Prostate gland (tissue), 2 donors: Measurements from ENCODE around the gene PKNOX1. TPM values are rescaled to one million over a fixed set of nuclear protein-coding genes. Genes with fewer than 3 reads are reported as not detected.
A peak's percentile ranks its signal among the peaks of the same experiment; 100 is the strongest.
"Not testable (repeated sequence)": the region's sequence is repeated elsewhere in the genome, so short reads cannot be mapped to it uniquely, and the experiment has no call there.

Source experiments
- DNase-seq: peaks from one replicate; pipeline ENCODE4 v3.0.0-alpha.2; 2019; ENCODE audit warnings: low spot score
- H3K27ac ChIP-seq, 2 donors: fragments of 200-600 bp; sonication (generic); 2 replicates each; pipeline ENCODE4 v1.5.1; 2017 to 2019
- H3K27me3 ChIP-seq: fragments of 200-600 bp; sonication (generic); replicated peaks from 2 replicates; pipeline ENCODE4 v1.5.1; 2019; ENCODE audit not compliant: insufficient read depth
- H3K36me3 ChIP-seq, 2 donors: fragments of 200-600 bp; sonication (generic); 1 replicate in 1 of 2; 2 replicates in 1 of 2; pipeline versions ENCODE4 v1.5.1 to v1.8.1; 2017 to 2019
- H3K4me1 ChIP-seq: fragments of 200-600 bp; sonication (generic); replicated peaks from 2 replicates; pipeline ENCODE4 v1.5.1; 2019
- H3K4me3 ChIP-seq, 2 donors: fragments of 200-600 bp; sonication (generic); 2 replicates each; pipeline ENCODE4 v1.5.1; 2017 to 2019
- H3K9me3 ChIP-seq: fragments of 200-600 bp; sonication (generic); 2 replicates; pipeline ENCODE4 v1.5.1; 2017
- POLR2A ChIP-seq: fragments of 450-650 bp; IDR thresholded peaks from one replicate; pipeline ENCODE4 v1.6.1; 2016; ENCODE audit warnings: antibody characterized with exemption, mild to moderate bottlenecking
- POLR2AphosphoS5 ChIP-seq: sonication (generic); formaldehyde crosslinking; IDR thresholded peaks from one replicate; pipeline ENCODE4 v1.6.1; 2017; ENCODE audit warnings: antibody characterized with exemption
- WGBS: methylation state at CpG from one replicate; pipeline ENCODE4 v1.1.5; 2018; 5-methylcytosine and 5-hydroxymethylcytosine counted together
- intact Hi-C: fragments of 100-400 bp; cut with DNase I; formaldehyde crosslinking; loops from one replicate; pipeline ENCODE4 v1.14.2; 2022
- total RNA-seq, 2 donors: library from RNA; depleted of rRNA; stranded (reverse); fragments of >200 nt; gene quantifications; one replicate each; pipeline ENCODE4 v1.1.0, GENCODE V29; 2016
- TF ChIP-seq, protein P1 (sequence below), 4 experiments: fragments of 200-600 bp in 2 of 4; fragments of 450-650 bp in 2 of 4; sonication (generic) in 2 of 4; IDR thresholded peaks; 1 replicate in 3 of 4; 2 replicates in 1 of 4; pipeline ENCODE4 v1.5.1; 2016 to 2019; ENCODE audit warnings: antibody characterized with exemption in 4 of 4, mild to moderate bottlenecking in 2 of 4, moderate library complexity in 2 of 4

PKNOX1 gene
- total RNA-seq, 2 donors from 2014 or later = 38.0 to 42.4 TPM

- no peak for TF ChIP-seq POLR2A
- TF ChIP-seq, protein P1, sequence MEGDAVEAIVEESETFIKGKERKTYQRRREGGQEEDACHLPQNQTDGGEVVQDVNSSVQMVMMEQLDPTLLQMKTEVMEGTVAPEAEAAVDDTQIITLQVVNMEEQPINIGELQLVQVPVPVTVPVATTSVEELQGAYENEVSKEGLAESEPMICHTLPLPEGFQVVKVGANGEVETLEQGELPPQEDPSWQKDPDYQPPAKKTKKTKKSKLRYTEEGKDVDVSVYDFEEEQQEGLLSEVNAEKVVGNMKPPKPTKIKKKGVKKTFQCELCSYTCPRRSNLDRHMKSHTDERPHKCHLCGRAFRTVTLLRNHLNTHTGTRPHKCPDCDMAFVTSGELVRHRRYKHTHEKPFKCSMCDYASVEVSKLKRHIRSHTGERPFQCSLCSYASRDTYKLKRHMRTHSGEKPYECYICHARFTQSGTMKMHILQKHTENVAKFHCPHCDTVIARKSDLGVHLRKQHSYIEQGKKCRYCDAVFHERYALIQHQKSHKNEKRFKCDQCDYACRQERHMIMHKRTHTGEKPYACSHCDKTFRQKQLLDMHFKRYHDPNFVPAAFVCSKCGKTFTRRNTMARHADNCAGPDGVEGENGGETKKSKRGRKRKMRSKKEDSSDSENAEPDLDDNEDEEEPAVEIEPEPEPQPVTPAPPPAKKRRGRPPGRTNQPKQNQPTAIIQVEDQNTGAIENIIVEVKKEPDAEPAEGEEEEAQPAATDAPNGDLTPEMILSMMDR (IDR thresholded peaks at IDR 0.05) = no peak
- no peak for TF ChIP-seq POLR2AphosphoS5
- WGBS = 87% methylated on average over 16 of the region's 16 CpGs
- Histone ChIP-seq H3K4me1 (no peaks in the 10 kb centered on the region), H3K27ac (peak overlapping the region; percentile 18 to 39), H3K9me3 (no peaks in the 10 kb centered on the region), H3K27me3 (no peaks in the 10 kb centered on the region), H3K4me3 (no peak overlapping the region), H3K36me3 (no peaks in the 10 kb centered on the region)
- intact Hi-C loops = no loop called here
- no peak for DNase-seq
These were observed 18.8 kb downstream of the PKNOX1 start for GRCh38 chr21:42993051-42993712.

GRCh38 chr21:42997053-42997452, 22.7 kb downstream of the PKNOX1 start:
- TF ChIP-seq POLR2AphosphoS5 (peak; percentile 59), POLR2A (no peak)
- Histone ChIP-seq H3K27ac (peak overlapping the region; percentile 22 to 41), H3K27me3 (no peaks in the 10 kb centered on the region), H3K9me3 (no peaks in the 10 kb centered on the region), H3K4me1 (no peaks in the 10 kb centered on the region), H3K36me3 (no peaks in the 10 kb centered on the region), H3K4me3 (no peak overlapping the region)
- 61% methylated on average over 8 of the region's 8 CpGs for WGBS
- no peak for DNase-seq
- intact Hi-C loops = loop anchor here (1.0 kb wide), 1 partner anchor 23 kb away; the partner anchor contains the start of gene PKNOX1

DNA sequence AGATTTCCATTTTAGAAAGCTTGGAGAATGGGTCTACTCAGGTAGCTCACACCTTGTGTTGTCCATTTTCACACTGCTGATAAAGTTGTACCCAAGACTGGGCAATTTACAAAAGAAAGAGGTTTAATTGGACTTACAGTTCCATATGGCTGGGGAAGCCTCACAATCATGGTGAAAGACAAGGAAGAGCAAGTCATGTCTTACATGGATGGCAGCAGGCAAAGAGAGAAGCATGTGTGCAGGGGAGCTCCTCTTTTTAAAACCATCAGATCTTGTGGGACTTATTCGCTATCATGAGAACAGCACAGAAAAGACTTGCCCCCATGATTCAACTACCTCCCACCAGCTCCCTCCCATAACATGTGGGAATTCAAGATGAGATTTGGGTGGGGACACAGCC, 23.6 kb downstream of the PKNOX1 start:
- not testable (repeated sequence) for H3K4me3 ChIP-seq, H3K27me3 ChIP-seq, H3K4me1 ChIP-seq, DNase-seq, H3K9me3 ChIP-seq, H3K36me3 ChIP-seq
- peak overlapping the region in 1 of 2 donors; percentile 41 for H3K27ac ChIP-seq
- WGBS = 94% methylated on average over 1 of the region's 1 CpG
- intact Hi-C loops = loop anchor here (1.0 kb wide), 1 partner anchor 24 kb away; the partner anchor contains the start of gene PKNOX1

GRCh38 chr21:42999152-42999551, 24.8 kb downstream of the PKNOX1 start:
- intact Hi-C loops, DNase-seq, H3K27ac ChIP-seq, H3K27me3 ChIP-seq, H3K9me3 ChIP-seq, H3K4me1 ChIP-seq, H3K36me3 ChIP-seq, H3K4me3 ChIP-seq: not testable (repeated sequence)
- 100% methylated on average over 2 of the region's 2 CpGs for WGBS

DNA sequence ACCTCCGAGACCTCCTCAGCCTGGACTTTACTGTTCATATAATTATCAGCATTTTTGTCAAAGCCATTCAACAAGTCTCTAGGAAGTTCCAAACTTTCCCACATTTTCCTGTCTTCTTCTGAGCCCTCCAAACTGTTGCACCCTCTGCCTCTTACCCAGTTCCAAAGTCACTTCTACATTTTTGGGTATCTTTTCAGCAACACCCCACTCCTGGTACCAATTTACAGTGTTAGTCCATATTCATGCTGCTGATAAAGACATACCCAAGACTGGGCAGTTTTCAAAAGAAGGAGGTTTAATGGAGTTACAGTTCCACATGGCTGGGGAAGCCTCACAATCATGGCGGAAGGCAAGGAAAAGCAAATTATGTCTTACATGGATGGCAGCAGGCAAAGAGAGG, 25.7 kb downstream of the PKNOX1 start:
- H3K4me3 ChIP-seq, H3K4me1 ChIP-seq, H3K27me3 ChIP-seq, intact Hi-C loops, H3K36me3 ChIP-seq, H3K27ac ChIP-seq, DNase-seq, H3K9me3 ChIP-seq: not testable (repeated sequence)
- WGBS = 98% methylated on average over 2 of the region's 2 CpGs

DNA sequence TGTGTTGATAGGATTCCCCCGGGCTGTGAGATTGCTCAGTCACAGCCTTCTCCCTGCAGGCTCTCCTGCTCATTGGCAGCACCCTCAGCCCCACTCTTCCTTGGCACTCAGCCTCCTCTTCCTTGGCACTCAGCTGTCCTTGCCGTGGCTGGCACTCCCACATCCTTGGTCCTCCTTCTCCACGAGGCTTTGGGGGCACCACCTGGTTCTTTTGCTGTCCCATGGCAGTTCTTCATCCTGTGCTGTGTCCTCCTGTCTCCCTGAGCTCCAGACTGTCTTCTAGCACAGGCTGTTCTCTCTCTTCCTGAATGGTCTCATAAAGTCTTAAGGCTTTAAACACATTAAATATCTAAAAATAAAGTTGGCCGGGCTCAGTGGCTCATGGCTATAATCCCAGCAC, 27.0 kb downstream of the PKNOX1 start:
- DNase-seq = peak; percentile 44
- Histone ChIP-seq H3K36me3 (no peaks in the 10 kb centered on the region), H3K27ac (peak overlapping the region; percentile 53 to 68), H3K9me3 (no peaks in the 10 kb centered on the region), H3K27me3 (no peaks in the 10 kb centered on the region), H3K4me1 (peaks cover under 1% of the 10 kb centered on the region), H3K4me3 (no peak overlapping the region)
- 16% methylated on average over 4 of the region's 4 CpGs for WGBS
- TF ChIP-seq POLR2A (no peak), POLR2AphosphoS5 (peak; percentile 86)
- TF ChIP-seq, protein P1 (IDR thresholded peaks at IDR 0.05) = no peak
- intact Hi-C loops = no loop called here

DNA sequence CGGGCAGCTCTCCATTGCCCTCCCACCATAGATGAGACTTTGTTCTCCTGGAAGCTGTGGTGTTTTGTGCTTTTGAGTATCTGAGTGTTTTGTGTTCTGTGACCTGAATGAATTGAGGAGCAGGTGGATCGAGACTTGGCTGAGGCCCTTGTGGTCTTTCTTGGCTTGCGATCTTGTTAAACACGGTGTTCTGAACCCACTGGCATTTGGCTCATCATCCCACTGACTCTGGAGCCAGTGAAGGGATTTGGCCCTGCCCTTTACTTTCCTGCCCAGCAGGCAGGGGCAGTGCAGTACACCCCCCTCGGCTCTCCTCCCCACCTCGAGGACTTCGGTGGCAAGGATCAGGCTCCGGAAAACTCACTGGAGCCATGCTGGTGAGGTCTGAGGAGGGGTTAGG, 30.6 kb downstream of the PKNOX1 start:
- Histone ChIP-seq H3K27ac (no peak overlapping the region), H3K4me1 (peaks cover 9% of the 10 kb centered on the region), H3K9me3 (no peaks in the 10 kb centered on the region), H3K4me3 (no peak overlapping the region), H3K36me3 (no peaks in the 10 kb centered on the region), H3K27me3 (no peaks in the 10 kb centered on the region)
- intact Hi-C loops = no loop called here
- TF ChIP-seq POLR2AphosphoS5 (no peak), POLR2A (no peak)
- TF ChIP-seq, protein P1 (IDR thresholded peaks at IDR 0.05) = no peak
- 52% methylated on average over 8 of the region's 8 CpGs for WGBS
- DNase-seq = no peak
